Measurements from ENCODE around the gene ABCF3.
"Not testable (repeated sequence)": the region's sequence is repeated elsewhere in the genome, so short reads cannot be mapped to it uniquely, and the experiment has no call there.

Gene ABCF3

GRCh38 chr3:184186184-184186901, at the start of gene ABCF3:
Gene ABCF3, plus strand, starts transcription at chr3:184186199. Its CDS starts 9 bp downstream, at chr3:184186208.
- no peak for DNase-seq

DNA sequence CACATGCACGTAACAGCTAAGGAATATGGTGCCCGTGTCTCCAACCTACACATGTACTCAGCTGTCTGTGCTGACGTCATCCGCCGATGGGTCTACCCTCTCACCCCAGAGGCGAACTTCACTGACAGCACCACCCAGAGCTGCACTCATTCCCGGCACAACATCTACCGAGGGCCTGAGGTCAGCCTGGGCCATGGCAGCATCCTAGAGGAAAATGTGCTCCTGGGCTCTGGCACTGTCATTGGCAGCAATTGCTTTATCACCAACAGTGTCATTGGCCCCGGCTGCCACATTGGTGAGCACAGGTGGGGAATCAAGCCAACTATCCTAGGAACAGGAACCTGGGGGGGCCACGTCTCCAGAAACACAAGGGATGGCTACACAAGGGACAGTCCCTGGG, 45.6 kb upstream of the ABCF3 start:
- no peak for DNase-seq

DNA sequence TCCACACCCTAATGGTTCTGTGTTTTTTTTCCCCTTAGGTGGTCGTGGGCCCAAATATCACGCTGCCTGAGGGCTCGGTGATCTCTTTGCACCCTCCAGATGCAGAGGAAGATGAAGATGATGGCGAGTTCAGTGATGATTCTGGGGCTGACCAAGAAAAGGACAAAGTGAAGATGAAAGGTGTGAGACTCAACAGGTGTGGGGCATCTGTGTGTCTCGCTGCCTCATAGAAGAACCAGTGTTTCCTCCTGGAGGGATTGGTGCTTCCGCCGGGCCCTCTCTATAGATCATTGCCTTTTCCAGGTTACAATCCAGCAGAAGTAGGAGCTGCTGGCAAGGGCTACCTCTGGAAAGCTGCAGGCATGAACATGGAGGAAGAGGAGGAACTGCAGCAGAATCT, 43.8 kb upstream of the ABCF3 start:
- DNase-seq, result no peak

GRCh38 chr3:184143327-184143726, 42.7 kb upstream of the ABCF3 start:
- DNase-seq, result no peak

GRCh38 chr3:184144505-184144904, 41.5 kb upstream of the ABCF3 start:
- no peak for DNase-seq

- DNase-seq, result peak; percentile 76
Measured at GRCh38 chr3:184145111-184145524, 40.9 kb upstream of the ABCF3 start.

GRCh38 chr3:184145751-184146270, 40.2 kb upstream of the ABCF3 start:
- no peak for DNase-seq

- DNase-seq, result no peak
Measured at GRCh38 chr3:184148076-184148475, 37.9 kb upstream of the ABCF3 start.

DNA sequence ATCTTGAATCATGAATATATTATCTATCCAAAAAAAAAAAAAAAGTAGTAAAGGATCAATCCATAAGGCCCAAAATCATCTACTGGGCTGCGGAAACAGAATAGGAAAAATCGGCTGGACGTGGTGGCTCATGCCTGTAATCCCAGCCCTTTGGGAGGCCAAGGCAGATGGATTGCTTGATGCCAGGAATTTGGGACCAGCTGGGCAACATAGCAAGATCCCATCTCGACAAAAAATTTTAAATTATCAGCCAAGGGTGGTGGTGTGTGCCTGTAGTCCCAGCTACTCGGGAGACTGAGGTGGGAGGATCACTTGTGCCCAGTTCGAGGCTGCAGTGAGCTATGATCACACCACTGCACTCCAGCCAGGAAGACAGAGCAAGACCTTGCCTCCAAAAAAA, 36.9 kb upstream of the ABCF3 start:
- DNase-seq, result no peak

DNA sequence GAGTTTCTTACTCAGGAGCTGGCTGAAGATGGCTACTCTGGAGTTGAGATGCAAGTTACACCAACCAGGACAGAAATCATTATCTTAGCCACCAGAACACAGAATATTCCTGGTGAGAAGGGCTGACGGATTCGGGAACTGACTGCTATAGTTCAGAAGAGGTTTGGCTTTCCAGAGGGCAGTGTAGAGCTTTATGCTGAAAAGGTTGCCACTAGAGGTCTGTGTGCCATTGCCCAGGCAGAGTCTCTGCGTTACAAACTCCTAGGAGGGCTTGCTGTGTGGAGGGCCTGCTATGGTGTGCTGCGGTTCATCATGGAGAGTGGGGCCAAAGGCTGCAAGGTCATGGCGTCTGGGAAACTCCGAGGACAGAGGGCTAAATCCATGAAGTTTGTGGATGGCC, 36.2 kb upstream of the ABCF3 start:
- not testable (repeated sequence) for DNase-seq

DNA sequence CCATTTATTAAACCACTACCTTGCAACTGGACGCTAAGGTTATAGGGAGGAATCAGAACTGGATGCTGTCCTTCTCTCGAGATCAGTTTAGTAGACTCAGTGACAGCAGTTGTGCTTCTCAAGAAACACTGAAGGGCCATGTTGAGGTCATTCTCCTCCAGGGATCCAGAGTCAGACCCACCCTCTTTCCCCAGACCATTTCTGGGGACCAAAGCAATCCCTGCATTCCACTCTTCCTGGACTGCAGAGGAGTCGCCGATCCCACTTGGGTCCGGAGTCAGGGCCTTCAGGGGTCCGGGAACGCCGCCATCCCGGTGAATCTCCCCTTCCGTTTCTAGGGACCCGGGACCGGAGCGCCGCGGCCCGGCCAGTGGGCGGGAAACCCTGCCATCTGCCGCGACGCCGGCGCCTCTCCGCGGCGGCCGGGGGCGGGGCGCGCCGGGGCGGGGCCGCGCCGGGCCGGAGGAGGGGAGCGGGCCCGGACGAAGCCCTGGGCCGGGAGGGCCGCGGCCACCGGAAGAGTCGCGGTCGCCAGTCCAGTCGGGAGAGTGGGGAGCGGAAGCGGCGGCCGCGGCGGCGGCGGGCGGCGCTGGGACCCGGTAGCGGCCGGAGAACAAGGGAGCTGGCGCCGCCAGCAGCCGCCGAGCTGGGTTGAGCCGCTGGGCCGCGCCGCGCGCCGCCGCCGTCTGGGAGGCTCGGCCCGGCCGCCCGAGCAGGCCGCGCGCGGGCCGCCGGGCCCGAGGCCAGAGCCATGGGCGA, 30.9 kb upstream of the ABCF3 start, which contains the start of gene DVL3:
Gene DVL3 (plus strand): TSS at position 493 of the 759 bp plus-strand sequence. CDS start 259 bp downstream, at position 752.
- peak; percentile 92 for DNase-seq

- peak; percentile 58 for DNase-seq
Measured at GRCh38 chr3:184155644-184156521, 30.1 kb upstream of the ABCF3 start.

GRCh38 chr3:184156522-184156955, 29.5 kb upstream of the ABCF3 start:
- peak; percentile 49 for DNase-seq

GRCh38 chr3:184157206-184157605, 28.8 kb upstream of the ABCF3 start:
- DNase-seq, result peak; percentile 13

DNA sequence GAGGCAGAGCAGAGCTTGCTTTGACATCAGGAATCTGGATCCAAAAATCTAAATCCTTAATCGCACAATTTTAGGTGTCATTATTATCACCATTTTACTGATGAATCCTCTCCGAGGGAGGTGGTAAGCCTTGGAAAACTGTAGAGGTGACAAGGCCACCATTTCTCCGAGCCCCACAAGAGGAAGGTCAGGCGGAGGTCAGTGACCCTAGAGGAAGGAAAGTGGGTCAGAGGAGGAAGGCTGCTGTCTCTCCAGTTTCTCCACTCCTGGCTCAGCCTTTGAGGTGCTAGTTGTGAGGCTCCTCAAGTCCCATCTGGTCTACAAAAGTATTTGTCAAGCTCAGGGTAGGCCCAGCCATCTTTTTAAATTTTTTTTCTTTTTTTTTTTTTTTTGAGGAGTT, 27.6 kb upstream of the ABCF3 start:
- DNase-seq, result no peak

GRCh38 chr3:184160456-184160855, 25.5 kb upstream of the ABCF3 start:
- DNase-seq, result no peak

DNA sequence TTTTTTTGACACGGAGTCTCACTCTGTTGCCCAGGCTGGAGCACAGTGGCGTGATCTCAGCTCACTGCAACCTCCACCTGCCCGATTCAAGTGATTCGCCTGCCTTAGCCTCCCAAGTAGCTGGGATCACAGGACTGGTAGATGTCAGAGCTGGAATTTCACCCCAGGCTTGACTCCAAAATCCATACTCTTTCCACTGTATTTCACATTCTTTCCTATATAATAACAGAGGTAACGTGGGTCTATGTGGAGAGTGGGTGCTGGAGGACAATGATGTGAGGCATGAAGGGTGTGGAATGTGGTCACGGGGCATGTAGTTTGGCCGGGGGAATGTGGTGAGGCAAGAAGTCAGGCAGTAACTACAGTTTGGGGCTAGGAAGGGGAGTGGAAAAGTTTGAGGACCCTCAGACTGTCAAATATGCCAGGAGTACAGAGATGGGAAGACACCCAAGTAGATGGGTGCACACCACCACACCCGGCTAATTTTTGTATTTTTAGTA, 23.4 kb upstream of the ABCF3 start:
- not testable (repeated sequence) for DNase-seq

GRCh38 chr3:184164648-184165330, 21.2 kb upstream of the ABCF3 start:
- no peak for DNase-seq

DNA sequence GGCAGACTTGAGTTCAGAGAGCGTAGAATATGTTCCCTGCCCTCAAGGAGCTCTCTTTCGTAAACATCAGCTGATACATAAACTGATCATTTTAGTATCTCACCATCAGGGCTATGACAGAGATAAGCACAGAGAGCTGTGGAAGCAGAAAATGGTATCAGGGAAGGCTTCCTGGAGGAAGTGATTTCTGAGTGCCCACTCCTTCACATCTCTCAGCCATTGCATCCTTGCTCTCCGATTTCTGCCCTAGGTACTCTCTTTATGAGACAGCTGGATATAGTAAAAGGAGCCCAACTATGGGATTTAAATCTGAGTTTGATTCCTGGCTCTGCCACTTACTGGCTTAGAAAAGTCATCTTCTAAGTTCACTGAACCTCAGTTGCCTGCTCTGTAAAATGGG, 20.5 kb upstream of the ABCF3 start:
- no peak for DNase-seq

GRCh38 chr3:184166671-184167070, 19.3 kb upstream of the ABCF3 start:
- DNase-seq, result no peak

DNA sequence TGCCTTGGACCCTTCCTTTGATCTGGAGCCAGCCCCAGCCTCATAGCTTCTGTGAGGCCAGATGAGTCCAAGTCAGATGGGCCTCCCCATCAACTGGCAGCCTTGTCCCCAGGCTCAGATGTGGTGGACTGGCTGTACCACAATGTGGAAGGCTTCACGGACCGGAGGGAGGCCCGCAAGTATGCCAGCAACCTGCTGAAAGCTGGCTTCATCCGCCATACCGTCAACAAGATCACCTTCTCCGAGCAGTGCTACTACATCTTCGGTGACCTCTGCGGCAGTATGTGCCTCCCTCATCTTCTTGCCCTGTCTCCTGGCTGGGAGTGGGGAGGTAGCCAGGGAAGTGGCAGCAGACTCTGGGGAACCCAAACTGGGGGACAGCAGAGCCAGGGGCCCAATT, 18.2 kb upstream of the ABCF3 start:
- no peak for DNase-seq

Data from 8988T (cell line).